ENCODE results near the gene KCTD3. TPM values are rescaled to one million over a fixed set of nuclear protein-coding genes. Genes with fewer than 3 reads are reported as not detected.

Gene KCTD3
- total RNA-seq, 1 experiment from 2014 or later = 39.3 TPM

GRCh38 chr1:215600867-215601266, 33.8 kb downstream of the KCTD3 start:
- no peaks in the 10 kb centered on the region for H3K9me3 ChIP-seq (ENCODE audit: control insufficient read depth, low read depth, low read length)
- H2AFZ ChIP-seq (ENCODE audit: low read length) = no peak overlapping the region
- 0 out of 7 replicates have a peak overlapping the region, but pooled peaks of 1 of the 3 experiments have one; percentile 36 for H3K27ac Mint-ChIP-seq
- H3K27me3 ChIP-seq (ENCODE audit: insufficient read depth, low read length) = no peaks in the 10 kb centered on the region
- no peaks in the 10 kb centered on the region for H4K20me1 ChIP-seq (ENCODE audit: control insufficient read depth, insufficient read depth, insufficient read length)
- H3K4ac ChIP-seq (ENCODE audit: low read depth, low read length) = no peak overlapping the region
- no peak overlapping the region for H3K18ac ChIP-seq (ENCODE audit: insufficient read length, low read depth, low read length)
- no peak overlapping the region for H2BK5ac ChIP-seq (ENCODE audit: insufficient read length, low read length)
- DNase-seq = no peak
- H3K4me1 Mint-ChIP-seq = peaks cover 24 to 29% of the 10 kb centered on the region in 2 experiments
- H3K4me2 ChIP-seq (ENCODE audit: insufficient read depth, insufficient read length, low read length) = no peak overlapping the region
- H3K4me1 ChIP-seq (ENCODE audit: insufficient read depth, low read length) = no peaks in the 10 kb centered on the region; the same call in 1 of the 2 replicates
- H2BK120ac ChIP-seq (ENCODE audit: low read depth, low read length, poor library complexity, severe bottlenecking) = no peak overlapping the region
- TF ChIP-seq, protein P1, sequence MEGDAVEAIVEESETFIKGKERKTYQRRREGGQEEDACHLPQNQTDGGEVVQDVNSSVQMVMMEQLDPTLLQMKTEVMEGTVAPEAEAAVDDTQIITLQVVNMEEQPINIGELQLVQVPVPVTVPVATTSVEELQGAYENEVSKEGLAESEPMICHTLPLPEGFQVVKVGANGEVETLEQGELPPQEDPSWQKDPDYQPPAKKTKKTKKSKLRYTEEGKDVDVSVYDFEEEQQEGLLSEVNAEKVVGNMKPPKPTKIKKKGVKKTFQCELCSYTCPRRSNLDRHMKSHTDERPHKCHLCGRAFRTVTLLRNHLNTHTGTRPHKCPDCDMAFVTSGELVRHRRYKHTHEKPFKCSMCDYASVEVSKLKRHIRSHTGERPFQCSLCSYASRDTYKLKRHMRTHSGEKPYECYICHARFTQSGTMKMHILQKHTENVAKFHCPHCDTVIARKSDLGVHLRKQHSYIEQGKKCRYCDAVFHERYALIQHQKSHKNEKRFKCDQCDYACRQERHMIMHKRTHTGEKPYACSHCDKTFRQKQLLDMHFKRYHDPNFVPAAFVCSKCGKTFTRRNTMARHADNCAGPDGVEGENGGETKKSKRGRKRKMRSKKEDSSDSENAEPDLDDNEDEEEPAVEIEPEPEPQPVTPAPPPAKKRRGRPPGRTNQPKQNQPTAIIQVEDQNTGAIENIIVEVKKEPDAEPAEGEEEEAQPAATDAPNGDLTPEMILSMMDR (conservative IDR thresholded peaks at IDR 0.05) = no peak
- H3K79me2 ChIP-seq (ENCODE audit: insufficient read depth, low read length) = no peaks in the 10 kb centered on the region
- H2BK15ac ChIP-seq (ENCODE audit: low read depth, low read length) = no peak overlapping the region
- no peak overlapping the region for H3K23ac ChIP-seq (ENCODE audit: insufficient read length, low read depth, low read length)
- no peak overlapping the region for H4K5ac ChIP-seq (ENCODE audit: insufficient read length, low read depth, low read length)
- peaks cover 10 to 31% (median 29%) of the 10 kb centered on the region in 3 experiments; a peak in 6 of 7 replicates for H3K36me3 Mint-ChIP-seq (ENCODE audit: insufficient read depth in 1 of 3, low read depth in 3 of 3)
- no peaks in the 10 kb centered on the region for H3K9me3 Mint-ChIP-seq
- H3T11ph ChIP-seq (ENCODE audit: low read length) = no peak overlapping the region
- no peaks in the 10 kb centered on the region for H3K23me2 ChIP-seq (ENCODE audit: insufficient read length, low read depth, low read length, poor library complexity, severe bottlenecking)
- no peak overlapping the region for H3K27ac ChIP-seq (ENCODE audit: insufficient read length, low read depth, low read length)
- WGBS (ENCODE audit: extremely low coverage, insufficient read length, low lambda C conversion rate) = no CpG with 5 or more reads among the region's 10 CpGs
- no peak overlapping the region for H4K8ac ChIP-seq (replicated peaks; ENCODE audit: insufficient read length, low read depth, low read length)
- H3K4me3 Mint-ChIP-seq = no peak overlapping the region
- H3K56ac ChIP-seq (ENCODE audit: insufficient read length, low read depth, low read length) = no peak overlapping the region
- no peak overlapping the region for H4K91ac ChIP-seq (ENCODE audit: insufficient read length, low read depth, low read length)
- no peak overlapping the region for H2AK5ac ChIP-seq (ENCODE audit: insufficient read length, low read length)
- no peak overlapping the region for H3K14ac ChIP-seq (ENCODE audit: insufficient read depth, low read length)
- no peak overlapping the region for H2BK12ac ChIP-seq (ENCODE audit: insufficient read length, low read depth, low read length)
- no peaks in the 10 kb centered on the region for H3K79me1 ChIP-seq (ENCODE audit: insufficient read depth, low read depth, low read length, poor library complexity, severe bottlenecking)
- no peak overlapping the region for H3K9ac ChIP-seq (ENCODE audit: extremely low read depth, insufficient read length, low read length)
- H2BK20ac ChIP-seq (ENCODE audit: low read depth, low read length, poor library complexity, severe bottlenecking) = no peak overlapping the region
- H3K27me3 Mint-ChIP-seq (ENCODE audit: low read depth) = no peaks in the 10 kb centered on the region

Measured in H9 (cell line).